ENCODE results near the gene SLIT3.

- TF ChIP-seq BACH1 (IDR thresholded peaks at IDR 0.05; ENCODE audit: borderline replicate concordance), result no peak
- TF ChIP-seq POLR2A (IDR thresholded peaks at IDR 0.05; ENCODE audit: low read depth, low read length), result no peak
- TF ChIP-seq NKRF (conservative IDR thresholded peaks at IDR 0.05), result no peak
- TF ChIP-seq RELB (IDR thresholded peaks at IDR 0.05; ENCODE audit: low read depth), result no peak
- no peak for TF ChIP-seq GABPA (IDR thresholded peaks at IDR 0.05; ENCODE audit: low read depth)
- no peak for TF ChIP-seq PAX5 (IDR thresholded peaks at IDR 0.05; ENCODE audit: borderline replicate concordance, low read depth, low read length)
- no peak for TF ChIP-seq CTCF (IDR thresholded peaks at IDR 0.05 in 2 of 3, conservative IDR thresholded peaks at IDR 0.05 in 1 of 3; ENCODE audit: control insufficient read depth in 2 of 3, extremely low read depth in 1 of 3, insufficient read depth in 1 of 3, low read depth in 3 of 3, low read length in 3 of 3)
- no peak for TF ChIP-seq SP1 (IDR thresholded peaks at IDR 0.05; ENCODE audit: low read depth, low read length)
- no peak for TF ChIP-seq RB1 (IDR thresholded peaks at IDR 0.05; ENCODE audit: borderline replicate concordance)
- TF ChIP-seq REST (IDR thresholded peaks at IDR 0.05; ENCODE audit: low read depth, low read length), result no peak
- TF ChIP-seq EZH2 (IDR thresholded peaks at IDR 0.05; ENCODE audit: borderline replicate concordance, control insufficient read depth, low read depth, low read length), result no peak
These were observed 518.9 kb downstream of the SLIT3 start for GRCh38 chr5:168781941-168782571.
